Fibroblast of lung (primary cell): ENCODE measurements around the gene MIXL1. TPM values are rescaled to one million over a fixed set of nuclear protein-coding genes. Genes with fewer than 3 reads are reported as not detected.

Experiments
- DNase-seq, 2 donors: peaks; one replicate each; pipeline versions ENCODE4 v3.0.0 to v3.0.0-alpha.2; 2010; ENCODE audit warnings: low read depth in 2 of 2
- H2AFZ ChIP-seq: 2 replicates; pipeline ENCODE4 v1.5.1; 2012; ENCODE audit warnings: low read length, control low read depth, inconsistent platforms
- H3K27ac ChIP-seq: 2 replicates; pipeline ENCODE4 v1.5.1; 2011; ENCODE audit warnings: low read length, control low read depth; ENCODE audit not compliant: insufficient read depth
- H3K27me3 ChIP-seq: 2 replicates; pipeline ENCODE4 v1.5.1; 2011; ENCODE audit warnings: mild to moderate bottlenecking, low read length; ENCODE audit not compliant: control insufficient read depth, insufficient read depth
- H3K36me3 ChIP-seq: 2 replicates; pipeline ENCODE4 v1.5.1; 2011; ENCODE audit warnings: low read length; ENCODE audit not compliant: control insufficient read depth, insufficient read depth
- H3K4me1 ChIP-seq: 2 replicates; pipeline ENCODE4 v1.5.1; 2011; ENCODE audit warnings: low read length; ENCODE audit not compliant: control insufficient read depth, insufficient read depth; ENCODE audit errors: extremely low read depth
- H3K4me2 ChIP-seq: 2 replicates; pipeline ENCODE4 v1.5.1; 2011; ENCODE audit warnings: low read length, control low read depth; ENCODE audit not compliant: insufficient read depth; ENCODE audit errors: extremely low read depth
- H3K4me3 ChIP-seq, 4 experiments: fragments of 200-600 bp in 1 of 4; sonication (generic) in 1 of 4; replicated peaks in 1 of 4; 2 replicates each; pipeline ENCODE4 v1.5.1; 2011 to 2016; ENCODE audit warnings: low read length in 4 of 4, low read depth in 3 of 4, mild to moderate bottlenecking in 3 of 4, control low read depth in 2 of 4, inconsistent platforms in 1 of 4, mixed read lengths in 1 of 4; ENCODE audit not compliant: insufficient read depth in 1 of 4; ENCODE audit errors: control extremely low read depth in 1 of 4
- H3K79me2 ChIP-seq: 2 replicates; pipeline ENCODE4 v1.5.1; 2012; ENCODE audit warnings: mild to moderate bottlenecking, low read length, inconsistent platforms; ENCODE audit not compliant: control insufficient read depth, insufficient read depth
- H3K9ac ChIP-seq: 2 replicates; pipeline ENCODE4 v1.5.1; 2011; ENCODE audit warnings: mild to moderate bottlenecking, low read length, control low read depth; ENCODE audit not compliant: insufficient read depth
- H3K9me3 ChIP-seq: 2 replicates; pipeline ENCODE4 v1.5.1; 2012; ENCODE audit warnings: low read depth, low read length; ENCODE audit not compliant: control insufficient read depth, insufficient read depth
- H4K20me1 ChIP-seq: 2 replicates; pipeline ENCODE4 v1.5.1; 2011; ENCODE audit warnings: low read length; ENCODE audit not compliant: control insufficient read depth, insufficient read depth; ENCODE audit errors: extremely low read depth
- EZH2 ChIP-seq: IDR thresholded peaks from 2 replicates; pipeline ENCODE4 v1.5.1; 2012; ENCODE audit warnings: low read length, control low read depth, mild to moderate bottlenecking; ENCODE audit errors: missing control alignments
- polyA plus RNA-seq, 2 donors: library from polyadenylated mRNA; depleted of rRNA in 1 of 2; stranded (reverse) in 1 of 2; unstranded in 1 of 2; fragments of >200 nt; gene quantifications; 2 replicates each; pipeline ENCODE4 v1.2.1, GENCODE V29; 2011 to 2012; ENCODE audit warnings: missing spikeins in 1 of 2
- total RNA-seq: library from RNA; depleted of rRNA; stranded (reverse); fragments of >200 nt; gene quantifications from 2 replicates; pipeline ENCODE4 v1.2.1, GENCODE V29; 2014
- TF ChIP-seq, protein P1 (sequence below), 2 donors: IDR thresholded peaks in 1 of 2; conservative IDR thresholded peaks in 1 of 2; 1 replicate in 1 of 2; 2 replicates in 1 of 2; pipeline ENCODE4 v1.5.1; 2011 to 2012; ENCODE audit warnings: low read length in 2 of 2, control low read depth in 1 of 2, inconsistent platforms in 1 of 2, low read depth in 1 of 2, mild to moderate bottlenecking in 1 of 2

MIXL1 gene
- total and polyA plus RNA-seq, 2 donors (not counting 1 experiment from before 2014, with no cell fraction given): 0.07 TPM; not detected in 1

DNA sequence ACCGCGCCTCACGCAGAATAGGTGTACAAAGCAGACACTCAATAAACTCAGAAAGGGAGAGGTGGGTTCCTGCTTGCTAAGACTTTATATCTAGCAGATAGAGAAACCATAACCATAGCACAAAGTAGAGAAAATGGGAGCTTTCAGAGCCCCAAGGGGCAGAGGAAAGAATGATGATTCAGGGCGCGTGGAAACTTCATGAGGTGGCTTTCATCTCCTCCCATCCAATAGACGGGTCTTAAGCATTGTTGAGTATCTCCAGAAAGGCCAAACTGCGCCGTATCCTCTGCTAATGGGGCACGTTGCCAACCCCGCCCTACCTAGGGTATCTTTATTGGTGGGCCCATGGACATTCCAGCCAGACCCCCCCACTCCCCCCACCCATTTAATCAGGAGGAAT, 778 bp upstream of the MIXL1 start:
- Histone ChIP-seq H3K79me2 (no peaks in the 10 kb centered on the region), H3K27me3 (peaks cover 8% of the 10 kb centered on the region), H3K4me3 (no peak overlapping the region), H3K27ac (no peak overlapping the region), H3K9ac (no peak overlapping the region), H3K4me2 (no peak overlapping the region), H3K4me1 (no peaks in the 10 kb centered on the region), H4K20me1 (no peaks in the 10 kb centered on the region), H2AFZ (no peak overlapping the region), H3K9me3 (no peaks in the 10 kb centered on the region), H3K36me3 (no peaks in the 10 kb centered on the region)
- TF ChIP-seq, protein P1, sequence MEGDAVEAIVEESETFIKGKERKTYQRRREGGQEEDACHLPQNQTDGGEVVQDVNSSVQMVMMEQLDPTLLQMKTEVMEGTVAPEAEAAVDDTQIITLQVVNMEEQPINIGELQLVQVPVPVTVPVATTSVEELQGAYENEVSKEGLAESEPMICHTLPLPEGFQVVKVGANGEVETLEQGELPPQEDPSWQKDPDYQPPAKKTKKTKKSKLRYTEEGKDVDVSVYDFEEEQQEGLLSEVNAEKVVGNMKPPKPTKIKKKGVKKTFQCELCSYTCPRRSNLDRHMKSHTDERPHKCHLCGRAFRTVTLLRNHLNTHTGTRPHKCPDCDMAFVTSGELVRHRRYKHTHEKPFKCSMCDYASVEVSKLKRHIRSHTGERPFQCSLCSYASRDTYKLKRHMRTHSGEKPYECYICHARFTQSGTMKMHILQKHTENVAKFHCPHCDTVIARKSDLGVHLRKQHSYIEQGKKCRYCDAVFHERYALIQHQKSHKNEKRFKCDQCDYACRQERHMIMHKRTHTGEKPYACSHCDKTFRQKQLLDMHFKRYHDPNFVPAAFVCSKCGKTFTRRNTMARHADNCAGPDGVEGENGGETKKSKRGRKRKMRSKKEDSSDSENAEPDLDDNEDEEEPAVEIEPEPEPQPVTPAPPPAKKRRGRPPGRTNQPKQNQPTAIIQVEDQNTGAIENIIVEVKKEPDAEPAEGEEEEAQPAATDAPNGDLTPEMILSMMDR (conservative IDR thresholded peaks at IDR 0.05 in 1 of 2, IDR thresholded peaks at IDR 0.05 in 1 of 2; ENCODE audit: low read depth in 1 of 2, low read length in 2 of 2): no peak
- TF ChIP-seq EZH2: no peak
- no peak for DNase-seq

DNA sequence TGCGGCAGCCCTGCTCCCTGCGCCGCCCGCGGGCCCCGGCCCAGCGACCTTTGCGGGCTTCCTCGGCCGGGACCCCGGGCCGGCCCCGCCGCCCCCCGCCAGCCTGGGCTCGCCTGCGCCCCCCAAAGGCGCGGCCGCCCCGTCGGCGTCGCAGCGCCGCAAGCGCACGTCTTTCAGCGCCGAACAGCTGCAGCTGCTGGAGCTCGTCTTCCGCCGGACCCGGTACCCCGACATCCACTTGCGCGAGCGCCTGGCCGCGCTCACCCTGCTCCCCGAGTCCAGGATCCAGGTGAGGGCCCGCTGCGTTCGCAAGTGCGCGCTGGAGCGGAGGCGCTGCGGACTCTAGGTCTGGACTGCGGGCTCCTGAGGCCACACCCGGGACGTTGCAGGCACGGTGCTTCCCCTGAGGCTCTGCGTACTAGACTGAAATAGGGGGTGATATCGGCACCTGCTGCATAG, 351 bp downstream of the MIXL1 start:
- DNase-seq: peak in 1 of 2 donors; percentile 13
- Histone ChIP-seq H3K27ac (no peak overlapping the region), H3K9me3 (no peaks in the 10 kb centered on the region), H3K4me3 (peak overlapping the region; percentile 38 to 53 (median 40)), H3K4me2 (peak overlapping the region; percentile 95), H3K79me2 (no peaks in the 10 kb centered on the region), H3K36me3 (no peaks in the 10 kb centered on the region), H2AFZ (peak overlapping the region; percentile 67), H3K9ac (no peak overlapping the region), H4K20me1 (no peaks in the 10 kb centered on the region), H3K4me1 (no peaks in the 10 kb centered on the region), H3K27me3 (peaks cover 8% of the 10 kb centered on the region)
- TF ChIP-seq, protein P1 (conservative IDR thresholded peaks at IDR 0.05 in 1 of 2, IDR thresholded peaks at IDR 0.05 in 1 of 2; ENCODE audit: low read depth in 1 of 2, low read length in 2 of 2): no peak
- no peak for TF ChIP-seq EZH2

DNA sequence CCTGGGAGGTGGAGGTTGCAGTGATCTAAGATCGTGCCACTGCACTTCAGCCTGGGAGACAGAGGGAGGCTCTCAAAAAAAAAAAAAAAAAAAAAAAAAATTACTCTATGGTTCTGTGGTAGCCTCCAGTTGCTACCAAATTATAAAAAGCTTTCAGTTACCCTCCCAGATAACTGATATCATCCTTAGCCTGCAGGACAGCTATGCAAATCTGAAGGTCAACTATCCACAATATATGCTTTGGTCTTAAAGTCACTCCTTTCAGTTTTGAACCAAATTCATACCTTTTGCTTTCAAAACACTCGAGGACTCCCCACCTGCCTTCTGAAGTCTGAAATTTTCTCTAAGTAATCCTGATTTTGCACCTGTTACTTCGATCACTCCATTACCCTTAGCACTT, 3.1 kb downstream of the MIXL1 start:
- no peak overlapping the region for H3K4me2 ChIP-seq
- DNase-seq: no peak

More for the DNA sequence above, 3.1 kb downstream of the MIXL1 start:
- H2AFZ ChIP-seq: no peak overlapping the region
- H3K4me1 ChIP-seq: no peaks in the 10 kb centered on the region
- no peak overlapping the region for H3K9ac ChIP-seq
- H3K27ac ChIP-seq: no peak overlapping the region
- H3K79me2 ChIP-seq: no peaks in the 10 kb centered on the region
- no peaks in the 10 kb centered on the region for H4K20me1 ChIP-seq
- no peaks in the 10 kb centered on the region for H3K36me3 ChIP-seq
- H3K4me3 ChIP-seq: no peak overlapping the region
- no peak for TF ChIP-seq EZH2
- TF ChIP-seq, protein P1 (conservative IDR thresholded peaks at IDR 0.05 in 1 of 2, IDR thresholded peaks at IDR 0.05 in 1 of 2; ENCODE audit: low read depth in 1 of 2, low read length in 2 of 2): no peak
- H3K9me3 ChIP-seq: no peaks in the 10 kb centered on the region
- H3K27me3 ChIP-seq: peaks cover 8% of the 10 kb centered on the region
